ENCODE data around the gene TMEM273. TPM values are rescaled to one million over a fixed set of nuclear protein-coding genes. Genes with fewer than 3 reads are reported as not detected.
A peak's percentile ranks its signal among the peaks of the same experiment; 100 is the strongest.

TMEM273 gene
- total and polyA plus RNA-seq, 10 of the 15 experiments (the other 5 are each of a cell fraction or from before 2014, with no cell fraction given): 10.3 to 46.3 (median 26.4) TPM

DNA sequence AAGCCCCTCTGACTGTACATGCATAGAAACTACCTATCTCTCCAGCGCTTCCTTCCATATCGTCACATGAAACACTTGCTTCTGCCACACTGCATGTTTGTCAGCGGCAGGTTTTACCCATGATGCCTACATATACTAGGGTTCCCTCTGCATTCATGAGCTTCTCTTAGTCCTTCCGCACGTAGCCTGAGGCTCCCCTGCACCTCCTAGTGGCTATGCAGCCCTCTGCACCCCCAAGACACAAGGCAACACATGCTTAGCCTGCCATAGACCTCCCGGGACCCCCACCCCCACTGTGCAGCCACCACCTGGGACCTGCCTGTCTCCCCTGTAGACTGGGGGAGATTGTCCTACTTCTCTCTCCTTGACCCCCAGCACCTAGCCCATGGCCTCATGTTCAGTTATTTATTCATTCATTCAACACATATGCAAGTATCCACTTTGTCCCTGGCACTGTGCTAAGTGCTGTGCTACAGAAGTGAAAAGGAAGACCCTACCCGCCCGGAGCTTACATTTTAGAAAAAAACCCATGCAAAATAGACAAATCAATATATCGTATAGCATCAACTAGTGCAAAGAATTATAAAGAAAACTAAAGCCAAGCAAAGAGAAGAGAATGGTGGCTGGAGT is 23.5 kb downstream of the TMEM273 start:
- no peak for DNase-seq (ENCODE audit: low read depth, low spot score)
- H3K79me2 ChIP-seq (ENCODE audit: control insufficient read depth, insufficient read depth, low read length): no peaks in the 10 kb centered on the region
- no peak overlapping the region for H3K9ac ChIP-seq (ENCODE audit: control insufficient read depth, insufficient read depth, low read length)
- no peaks in the 10 kb centered on the region for H3K4me1 ChIP-seq (ENCODE audit: control insufficient read depth, insufficient read depth, low read length)
- ChIA-PET POLR2A (no interaction called here), SMC1A (ENCODE audit: uncharacterized antibody, unreplicated experiment) (interaction anchor here (0.6 to 1.4 kb wide), 8 partner anchors 7 to 188 kb away, joined by 3 to 5 read pairs (median 3); no protein-coding TSS in a partner anchor), CTCF (interaction anchor here (0.6 to 1.8 kb wide), 9 partner anchors 11 to 508 kb away, joined by 3 to 6 read pairs (median 3); no protein-coding TSS in a partner anchor), RAD21 (ENCODE audit: unreplicated experiment) (interaction anchor here (0.9 to 1.8 kb wide), 3 partner anchors 8 to 506 kb away, joined by 3 to 7 read pairs (median 5); no protein-coding TSS in a partner anchor)
- in situ Hi-C loops (cut with MboI): no loop called here
- peak; percentile 87 for ATAC-seq
- peaks cover 0 to 4% of the 10 kb centered on the region in 2 experiments; a peak in 2 of 4 replicates for H3K36me3 ChIP-seq (ENCODE audit: control insufficient read depth in 2 of 2, insufficient read depth in 2 of 2, low read length in 1 of 2)
- H3K27ac ChIP-seq (ENCODE audit: control insufficient read depth, insufficient read depth): no peak overlapping the region
- TF ChIP-seq SMC3 (IDR thresholded peaks at IDR 0.05; ENCODE audit: borderline replicate concordance, low read length) (peak; percentile 72), IRF4 (IDR thresholded peaks at IDR 0.05; ENCODE audit: low read depth, low read length) (no peak), BMI1 (IDR thresholded peaks at IDR 0.05; ENCODE audit: borderline replicate concordance) (no peak), YY1 (IDR thresholded peaks at IDR 0.05; ENCODE audit: low read depth, low read length) (0 out of 2 replicates have a peak, but pooled peaks have one; percentile 48), KLF5 (IDR thresholded peaks at IDR 0.05; ENCODE audit: partially characterized antibody) (no peak), CTCF (IDR thresholded peaks at IDR 0.05 in 2 of 3, conservative IDR thresholded peaks at IDR 0.05 in 1 of 3; ENCODE audit: control insufficient read depth in 2 of 3, extremely low read depth in 1 of 3, insufficient read depth in 1 of 3, low read depth in 3 of 3, low read length in 3 of 3) (peak; percentile 51 to 75 (median 72)), RAD21 (IDR thresholded peaks at IDR 0.05; ENCODE audit: insufficient read depth, low read depth, low read length) (peak; percentile 73)
- no peaks in the 10 kb centered on the region for H3K9me3 ChIP-seq (replicated peaks; ENCODE audit: control insufficient read depth, insufficient read depth, low read length)
- H2AFZ ChIP-seq (ENCODE audit: control insufficient read depth, low read depth, low read length): no peak overlapping the region
- H3K27me3 ChIP-seq (replicated peaks in 1 of 2; ENCODE audit: control insufficient read depth in 2 of 2, insufficient read depth in 2 of 2, low read length in 1 of 2): no peaks in the 10 kb centered on the region
- no TSS peak for BruUV-seq (replicated peaks)
- no peak overlapping the region for H3K4me3 ChIP-seq
- FAIRE-seq: peak; percentile 61
- H3K4me2 ChIP-seq (ENCODE audit: control insufficient read depth, insufficient read depth): no peak overlapping the region
- 55% methylated on average over 9 of the region's 9 CpGs for WGBS (ENCODE audit: insufficient coverage, insufficient replicate concordance, low lambda C conversion rate, missing lambda C conversion rate)
- no peaks in the 10 kb centered on the region; the same call in 1 of the 2 replicates for H4K20me1 ChIP-seq (ENCODE audit: control insufficient read depth, insufficient read depth)
- intact Hi-C loops (cut with micrococcal nuclease; ENCODE audit: unreplicated experiment): loop anchor here (1.0 kb wide), 2 partner anchors 183 to 506 kb away; no protein-coding TSS in a partner anchor

Measured in GM12878 (cell line).